CD1c-positive myeloid dendritic cell (primary cell): ENCODE measurements around the gene KATNA1.
A peak's percentile ranks its signal among the peaks of the same experiment; 100 is the strongest.
"Not testable (repeated sequence)": the region's sequence is repeated elsewhere in the genome, so short reads cannot be mapped to it uniquely, and the experiment has no call there.

Experiments used
- DNase-seq: peaks from one replicate; pipeline ENCODE4 v3.0.0-alpha.2; 2016; ENCODE audit errors: extremely low spot score

Gene KATNA1

DNA sequence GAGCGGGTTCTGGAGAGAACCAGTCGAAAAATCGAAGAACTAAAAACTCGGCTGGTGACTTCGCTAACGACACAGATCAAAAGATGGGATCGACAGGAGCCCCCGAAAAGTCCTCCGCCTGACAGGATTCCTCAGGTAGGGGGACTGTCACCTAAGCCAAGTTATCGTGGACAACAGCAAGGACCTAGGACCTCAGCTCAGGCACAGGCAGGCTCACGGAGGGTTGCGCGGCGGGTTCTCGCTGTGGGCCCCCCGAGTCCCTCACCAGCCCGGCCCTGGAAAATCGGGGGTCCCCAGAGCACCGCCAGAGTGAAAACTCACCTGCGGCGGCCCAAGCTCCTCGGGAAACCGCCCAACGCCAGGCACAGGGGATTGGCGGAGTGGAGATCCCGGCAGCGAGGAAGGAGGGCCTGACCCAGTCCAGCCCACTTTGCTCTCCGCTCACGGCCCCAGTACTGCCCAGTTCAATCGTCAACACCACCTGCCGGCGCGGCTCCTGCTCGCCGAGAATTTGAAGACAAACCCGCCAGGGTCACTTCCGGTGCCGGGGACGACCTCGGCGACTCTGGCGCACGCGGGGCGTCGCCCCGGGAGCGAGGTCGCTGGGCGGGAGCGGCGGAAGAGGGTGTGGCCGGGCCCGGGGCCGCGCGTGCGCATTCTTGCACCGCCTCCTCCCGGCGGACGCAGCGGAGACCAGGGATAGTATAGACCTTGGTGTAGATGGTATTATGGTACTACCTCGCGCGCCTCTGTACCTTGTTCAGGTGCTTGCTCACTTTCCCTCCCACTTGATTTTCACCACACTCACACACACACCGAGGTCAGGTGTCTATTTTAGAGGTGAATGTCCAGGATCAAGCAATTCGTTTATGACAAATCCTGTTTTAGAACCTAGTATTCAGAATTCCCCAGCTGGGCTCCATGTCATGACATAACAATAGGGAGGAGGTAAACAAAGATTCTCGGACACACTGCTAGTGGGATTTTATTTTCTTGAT is at the start of gene KATNA1:
TSS of gene KATNA1 (minus strand) at position 567 of the 998 bp plus-strand sequence. CDS start 10,167 bp downstream, outside the sequence.
- DNase-seq: peak; percentile 94

DNA sequence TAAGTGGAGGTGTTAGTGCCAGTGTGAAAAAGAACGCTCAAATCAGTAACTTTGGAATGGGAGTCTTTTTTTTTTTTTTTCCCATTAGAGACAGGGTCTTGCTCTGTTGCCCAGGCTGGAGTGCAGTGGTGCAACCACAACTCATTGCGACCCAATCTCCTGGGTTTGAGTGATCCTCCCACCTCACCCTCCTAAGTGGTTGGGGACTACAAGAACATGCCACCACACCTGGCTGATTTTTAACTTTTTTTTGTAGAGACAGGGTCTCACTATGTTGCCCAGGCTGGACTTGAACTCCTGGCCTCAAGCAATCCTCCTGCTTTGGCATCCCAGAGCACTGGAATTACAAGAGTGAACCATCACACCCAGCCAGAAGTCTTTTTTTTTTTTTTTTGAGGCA is 49.7 kb upstream of the KATNA1 start:
- DNase-seq: no peak

DNA sequence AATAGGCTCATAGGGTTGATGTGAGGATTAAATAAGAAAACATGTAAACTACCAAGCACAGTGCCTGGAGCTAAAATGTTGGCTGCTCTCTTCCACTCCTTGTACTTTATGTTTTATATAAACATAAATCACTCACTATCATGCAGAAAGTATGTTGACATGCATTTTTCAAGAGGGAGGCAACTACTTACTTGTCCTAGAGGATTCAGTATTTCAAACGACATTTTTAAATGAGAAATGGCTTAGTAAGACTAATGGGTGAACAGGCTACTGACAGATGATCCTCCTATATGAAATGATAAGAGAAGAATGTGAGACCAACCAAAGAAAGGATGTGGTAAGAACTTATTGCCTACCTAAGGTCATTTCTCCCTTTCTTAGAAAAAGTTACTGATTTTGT is 48.4 kb upstream of the KATNA1 start:
- no peak for DNase-seq

DNA sequence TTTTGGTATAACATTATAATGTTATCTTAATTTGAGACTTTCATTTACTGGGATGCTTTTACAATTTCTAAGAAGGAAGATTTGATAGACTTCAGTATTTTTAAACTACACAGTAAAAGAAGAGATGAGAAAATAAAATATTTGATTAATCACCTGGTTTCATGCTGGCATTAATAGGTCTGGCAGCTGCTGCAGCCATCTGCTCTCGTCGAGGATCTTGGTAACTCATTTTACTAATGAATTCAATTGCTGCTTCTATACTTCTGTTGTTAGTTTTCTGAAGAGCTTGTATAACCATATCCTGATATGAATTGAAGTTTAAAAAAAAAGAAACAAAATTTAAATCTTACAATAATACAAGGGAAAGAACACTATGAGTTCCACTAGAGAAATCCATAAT is 46.4 kb upstream of the KATNA1 start:
- no peak for DNase-seq

DNA sequence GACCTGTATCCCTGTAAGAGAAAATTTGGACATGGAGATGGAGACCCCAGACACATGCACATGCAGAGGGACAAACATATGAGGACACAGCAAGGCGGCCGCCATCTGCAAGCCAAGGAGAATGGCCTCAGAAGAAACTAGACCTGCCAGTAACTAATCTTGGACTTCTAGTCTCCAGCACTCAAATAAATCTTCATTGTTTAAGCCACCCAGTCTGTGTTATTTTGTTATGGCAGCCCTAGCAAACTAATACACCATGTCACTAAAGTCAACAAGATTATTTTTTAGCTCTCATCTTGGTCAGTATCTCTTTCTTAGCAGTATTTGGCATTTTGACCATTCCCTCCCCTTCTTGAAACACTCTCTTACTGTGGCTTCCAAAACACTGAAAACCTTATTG is 42.7 kb upstream of the KATNA1 start:
- DNase-seq: no peak

DNA sequence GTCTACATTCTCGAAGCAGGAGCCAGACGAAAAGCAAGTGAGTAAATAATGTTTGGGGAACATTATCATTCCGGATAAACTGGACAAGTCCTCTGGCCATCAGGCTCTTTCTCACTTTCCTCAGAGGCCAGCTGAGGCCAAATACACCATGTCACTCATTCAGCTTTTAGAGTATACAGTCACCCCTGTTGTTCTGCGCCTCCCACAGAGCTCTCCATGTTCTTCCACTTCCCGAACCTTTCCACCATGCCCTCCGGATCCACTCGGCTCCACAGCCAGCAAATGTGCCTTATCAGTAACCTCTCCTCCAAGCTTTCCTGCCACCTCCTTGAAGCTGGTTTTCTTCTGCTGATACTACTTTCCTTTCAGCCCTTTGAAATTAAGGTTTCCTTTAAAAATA is 37.7 kb upstream of the KATNA1 start:
- no peak for DNase-seq

DNA sequence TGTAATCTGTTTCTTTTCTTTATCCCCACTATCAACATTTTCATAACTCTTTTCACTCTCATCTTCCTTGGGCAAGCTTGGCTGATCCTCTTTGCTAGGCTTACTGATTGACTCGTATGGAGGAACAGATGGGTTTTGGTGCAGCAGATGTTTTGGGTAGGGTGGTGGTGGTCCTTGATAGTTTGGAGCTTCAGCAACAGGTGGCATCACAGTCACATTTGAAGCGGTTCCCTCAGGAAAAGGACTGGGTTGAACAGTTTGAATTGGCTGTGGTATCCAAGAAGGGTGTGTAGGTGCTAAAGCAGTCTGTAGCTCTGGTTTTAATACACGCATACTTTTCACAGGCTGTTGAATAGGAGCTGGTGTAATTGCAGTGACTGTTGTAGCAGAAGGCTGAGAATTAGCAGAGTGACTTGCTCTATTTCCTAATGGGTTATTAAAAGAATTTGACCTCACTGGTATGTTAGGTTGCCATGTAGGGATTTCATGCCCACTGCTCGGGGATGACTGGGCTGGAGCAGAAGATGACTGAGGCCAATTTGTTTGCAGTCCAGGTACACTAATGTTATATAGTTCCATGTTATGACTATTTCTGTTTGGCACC is 34.8 kb upstream of the KATNA1 start:
- no peak for DNase-seq

DNA sequence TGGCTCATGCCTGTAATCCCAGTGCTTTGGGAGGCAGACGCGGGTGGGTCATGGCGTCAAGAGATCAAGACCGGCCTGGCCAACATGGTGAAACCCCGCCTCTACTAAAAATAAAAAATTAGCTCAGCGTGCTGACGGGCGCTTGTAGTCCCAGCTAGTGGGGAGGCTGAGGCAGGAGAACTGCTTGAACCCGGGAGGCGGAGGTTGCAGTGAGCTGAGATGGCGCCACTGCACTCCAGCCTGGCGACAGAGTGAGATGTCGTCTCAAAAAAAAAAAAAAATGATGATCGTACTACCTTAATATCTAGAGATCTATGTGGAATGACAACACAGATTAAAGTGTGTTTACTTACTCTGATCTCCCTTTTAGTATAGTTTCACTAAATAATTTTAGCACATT is 33.3 kb upstream of the KATNA1 start:
- not testable (repeated sequence) for DNase-seq

DNA sequence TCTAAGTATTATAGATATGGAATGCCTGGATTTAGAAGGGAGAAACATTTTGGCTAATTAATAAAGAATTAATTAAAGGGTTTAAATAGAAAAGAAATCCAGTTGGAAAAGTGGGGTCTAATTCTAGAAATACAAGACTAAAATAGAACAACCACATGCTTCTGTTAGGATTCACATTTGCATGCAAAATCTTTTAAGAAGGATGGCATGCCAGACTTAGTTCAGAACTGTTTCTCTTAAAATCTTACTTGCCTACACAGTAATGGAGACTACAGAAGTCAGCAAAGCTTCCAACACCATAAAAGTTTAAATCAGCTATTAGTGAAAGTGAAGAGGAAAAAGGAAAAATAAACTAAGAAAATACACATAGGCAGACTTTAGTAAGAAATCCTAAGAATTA is 32.7 kb upstream of the KATNA1 start:
- no peak for DNase-seq

DNA sequence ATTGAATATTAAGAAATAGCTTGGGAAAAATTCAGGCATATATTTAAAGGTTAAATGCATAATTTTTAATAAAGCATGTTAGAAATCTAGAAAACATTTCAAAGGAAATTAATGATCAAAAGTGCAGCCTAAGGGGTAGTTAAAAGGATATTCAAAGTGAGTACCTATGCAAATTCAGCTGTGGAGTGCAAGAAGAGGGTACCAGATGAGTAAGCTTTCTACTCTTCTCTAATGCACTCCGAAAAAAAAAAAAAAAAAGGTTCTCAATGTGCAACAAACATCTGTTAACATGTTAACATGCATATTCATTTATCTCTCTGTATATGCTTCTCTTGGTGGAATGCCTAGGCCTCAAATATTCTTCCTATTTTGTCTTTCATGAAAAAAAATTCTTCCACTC is 32.0 kb upstream of the KATNA1 start:
- DNase-seq: no peak

DNA sequence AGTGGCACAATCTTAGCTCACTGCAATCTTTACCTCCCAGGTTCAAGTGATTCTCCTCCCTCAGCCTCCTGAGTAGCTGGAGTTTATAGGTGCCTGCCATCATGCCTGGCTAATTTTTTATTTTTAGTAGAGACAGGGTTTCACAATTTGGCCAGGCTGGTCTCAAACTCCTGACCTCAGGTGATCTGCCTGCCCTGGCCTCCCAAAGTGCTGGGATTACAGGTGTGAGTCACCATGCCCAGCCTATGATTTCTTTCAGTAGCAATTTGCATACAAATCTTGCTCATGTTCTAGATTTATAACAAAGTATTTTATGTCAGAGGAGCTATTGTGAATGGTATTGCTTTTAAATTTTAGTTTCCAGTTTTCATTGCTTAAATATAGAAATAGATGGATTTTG is 23.8 kb upstream of the KATNA1 start:
- not testable (repeated sequence) for DNase-seq

DNA sequence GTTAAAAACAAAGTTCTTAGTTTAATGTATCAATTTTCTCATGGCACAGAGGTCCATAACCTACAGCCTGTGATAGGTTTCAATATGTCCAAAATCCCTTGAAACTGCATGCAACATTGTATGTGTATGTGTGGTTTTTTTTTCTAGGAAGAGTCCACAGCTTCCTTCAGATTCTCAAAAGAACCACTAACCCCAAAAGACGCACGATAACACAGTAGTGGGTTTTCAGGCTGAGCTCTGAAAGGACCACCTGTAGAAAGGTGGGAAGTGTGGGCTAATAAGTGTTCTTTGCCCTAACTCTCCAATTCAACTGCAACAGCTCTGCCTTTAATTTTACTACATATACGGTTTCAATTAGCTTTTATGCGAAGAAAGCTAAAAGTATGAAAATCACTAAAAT is 11.5 kb upstream of the KATNA1 start:
- DNase-seq: no peak

DNA sequence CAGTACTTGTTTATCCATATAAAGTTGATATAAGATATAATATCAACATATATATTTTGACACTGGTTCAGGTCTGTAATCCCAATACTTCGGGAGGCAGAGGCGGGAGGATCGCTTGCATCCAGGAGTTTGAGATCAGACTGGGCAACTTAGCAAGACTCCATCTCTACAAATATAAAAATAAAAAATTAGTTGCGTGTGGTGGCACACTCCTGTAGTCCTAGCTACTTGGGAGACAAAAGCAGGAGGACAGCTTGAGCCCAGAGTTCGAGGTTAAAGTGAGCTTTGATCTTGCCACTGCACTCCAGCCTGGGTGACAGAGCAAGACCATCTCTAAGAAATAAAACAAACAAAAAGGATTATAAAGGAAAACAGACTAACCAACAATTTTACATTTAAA is 8.9 kb upstream of the KATNA1 start:
- no peak for DNase-seq

DNA sequence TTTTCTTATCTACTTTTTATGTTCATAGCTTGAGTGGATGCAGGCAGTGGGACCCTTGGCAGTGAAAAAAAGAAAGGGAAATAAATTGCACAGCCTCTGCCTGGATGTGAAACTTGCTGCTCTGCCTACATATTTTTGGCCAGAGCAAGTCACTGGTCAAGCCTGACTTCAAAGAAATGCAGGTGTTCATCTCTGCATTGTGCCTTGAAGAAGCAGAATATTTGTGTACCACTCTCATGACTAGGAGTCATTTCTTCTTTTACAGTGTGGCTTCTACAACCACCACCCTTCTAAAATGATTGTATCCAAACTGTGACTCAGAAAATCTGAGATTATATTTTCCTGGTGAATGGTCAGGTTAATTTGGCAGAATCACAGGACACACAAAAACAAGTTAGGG is 2.5 kb upstream of the KATNA1 start:
- no peak for DNase-seq

DNA sequence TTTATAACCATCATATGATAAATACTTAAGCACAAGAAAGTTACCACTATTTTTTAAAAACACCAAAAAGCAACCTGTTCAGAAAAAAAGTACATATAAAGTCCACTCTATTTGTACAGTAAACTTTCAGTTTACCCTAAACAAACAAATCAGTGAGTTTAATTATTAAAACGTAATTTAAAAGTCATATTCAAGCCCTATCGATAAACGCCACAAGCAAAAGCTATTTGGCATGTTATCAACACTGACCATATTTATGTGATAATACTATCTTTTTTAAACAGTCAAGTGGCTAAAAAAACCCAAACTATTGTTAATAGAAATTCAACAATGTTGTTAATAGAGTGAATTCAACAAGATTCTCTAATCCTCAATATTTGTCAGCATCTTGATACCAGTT is 1.9 kb downstream of the KATNA1 start:
- no peak for DNase-seq

DNA sequence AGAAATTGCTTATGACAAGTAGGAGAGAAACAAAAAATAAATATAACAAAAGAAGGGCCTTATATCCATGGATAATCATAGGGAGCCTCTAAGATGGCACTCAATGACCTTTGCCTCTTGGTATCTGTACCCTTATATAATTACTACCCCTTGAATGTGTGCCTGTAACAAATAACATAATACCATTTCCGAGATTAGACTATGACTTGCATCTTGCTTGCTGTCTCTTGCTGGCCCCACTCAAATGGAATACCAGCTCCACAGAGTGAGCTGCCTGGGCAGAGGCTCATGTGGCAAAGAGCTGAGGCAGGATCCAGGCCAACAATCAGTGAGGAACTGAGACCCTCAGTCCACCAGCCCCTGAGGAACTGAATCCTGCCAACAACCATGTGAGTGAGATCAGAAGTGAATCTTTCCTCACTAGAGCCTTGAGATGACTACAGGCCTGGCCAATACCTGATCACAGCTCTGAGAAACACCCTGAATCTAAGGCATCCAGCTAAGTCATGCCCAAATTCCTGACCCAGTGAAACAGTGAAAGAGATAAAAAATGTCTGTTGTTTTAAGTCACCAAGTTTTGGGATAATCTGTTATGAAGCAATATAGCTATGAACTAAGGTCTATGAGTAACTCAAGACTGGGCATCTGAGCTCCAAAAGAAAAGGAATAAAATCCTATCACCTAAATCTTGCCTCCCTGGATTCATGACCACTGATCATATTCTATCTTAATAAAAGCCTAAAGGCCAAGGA is 5.5 kb downstream of the KATNA1 start:
- DNase-seq: peak; percentile 34

DNA sequence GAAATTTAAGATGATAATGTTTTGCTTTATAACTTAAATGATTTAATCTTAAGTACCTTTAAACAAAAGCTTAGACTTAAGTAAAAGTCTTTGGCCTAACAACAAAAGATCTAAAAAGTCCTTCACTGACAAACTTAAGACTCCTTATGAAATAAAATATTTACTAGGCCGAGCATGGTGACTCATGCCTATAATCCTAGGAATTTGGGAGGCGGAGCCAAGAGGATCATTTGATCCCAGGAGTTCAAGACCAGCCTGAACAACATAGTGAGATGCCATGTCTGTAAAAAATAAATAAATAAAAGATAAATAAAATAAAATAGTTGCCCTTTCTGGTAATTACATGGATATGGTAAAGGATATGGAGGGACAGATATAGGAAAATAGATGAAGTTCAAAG is 12.4 kb downstream of the KATNA1 start:
- no peak for DNase-seq

DNA sequence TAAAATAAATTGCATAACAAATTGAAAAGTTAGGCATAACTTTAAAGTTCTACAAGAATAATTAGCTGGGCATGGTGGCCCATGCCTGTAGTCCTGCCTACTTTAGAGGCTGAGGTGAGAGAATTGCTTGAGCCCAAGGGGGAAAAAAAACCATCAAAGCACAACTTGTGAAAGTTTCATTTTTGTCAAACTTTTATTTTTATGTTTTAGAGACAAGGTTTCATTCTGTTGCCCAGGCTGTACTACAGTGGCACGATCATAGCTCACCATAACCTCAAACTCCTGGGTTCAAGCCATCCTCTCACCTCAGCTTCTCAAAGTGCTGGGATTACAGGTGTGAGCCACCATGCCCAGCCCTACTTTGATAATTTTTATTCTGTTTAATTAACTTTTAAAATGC is 14.2 kb downstream of the KATNA1 start:
- no peak for DNase-seq

DNA sequence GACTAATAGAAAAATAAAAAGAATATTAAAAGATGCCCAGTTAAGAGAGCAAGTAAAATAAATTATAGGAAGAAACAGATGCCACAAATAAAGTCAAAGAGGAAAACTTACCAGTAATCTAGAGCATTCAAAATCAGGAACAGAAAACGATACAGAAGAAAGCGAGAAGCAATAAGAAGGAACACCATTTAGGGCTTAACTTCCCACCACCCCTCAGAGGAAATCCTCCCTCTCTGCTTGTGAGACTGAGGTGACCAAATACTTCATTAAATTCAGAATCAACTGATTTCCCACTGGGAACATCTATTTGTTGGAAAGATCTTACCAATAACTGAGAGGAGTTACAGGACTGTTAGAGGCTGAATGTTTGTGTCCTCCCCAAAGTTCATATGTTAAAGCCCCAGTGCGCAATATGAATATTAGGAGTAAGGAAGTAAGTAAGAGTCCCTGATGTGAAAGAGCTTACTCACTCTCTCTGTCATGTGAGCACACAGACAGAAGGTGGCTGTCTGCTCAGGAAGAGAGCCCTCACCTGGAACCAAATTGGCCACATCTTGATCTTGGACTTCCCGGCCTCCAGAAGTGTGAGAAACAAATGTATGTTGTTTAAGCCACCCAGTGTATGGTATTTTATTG is 19.5 kb downstream of the KATNA1 start:
- peak; percentile 66 for DNase-seq

DNA sequence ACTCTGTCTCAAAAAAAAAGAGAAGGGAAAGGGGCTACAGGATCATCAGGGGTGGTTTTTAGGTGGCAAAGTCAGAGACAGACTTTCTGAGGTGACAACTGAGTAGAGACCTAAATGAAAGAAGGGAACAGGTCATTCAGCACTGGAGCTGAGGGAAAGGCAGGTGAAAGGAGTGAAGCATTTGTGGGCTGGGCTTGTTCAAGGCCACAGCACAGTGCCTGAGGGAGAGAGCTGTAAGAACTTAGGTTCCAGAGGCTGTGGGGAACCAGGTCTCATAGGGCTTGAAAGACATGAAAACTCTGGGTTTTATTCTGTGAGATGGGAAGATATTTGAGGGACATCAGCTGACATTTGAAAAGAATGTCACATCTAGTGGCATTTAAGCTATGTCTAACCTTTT is 20.8 kb downstream of the KATNA1 start:
- DNase-seq: no peak

DNA sequence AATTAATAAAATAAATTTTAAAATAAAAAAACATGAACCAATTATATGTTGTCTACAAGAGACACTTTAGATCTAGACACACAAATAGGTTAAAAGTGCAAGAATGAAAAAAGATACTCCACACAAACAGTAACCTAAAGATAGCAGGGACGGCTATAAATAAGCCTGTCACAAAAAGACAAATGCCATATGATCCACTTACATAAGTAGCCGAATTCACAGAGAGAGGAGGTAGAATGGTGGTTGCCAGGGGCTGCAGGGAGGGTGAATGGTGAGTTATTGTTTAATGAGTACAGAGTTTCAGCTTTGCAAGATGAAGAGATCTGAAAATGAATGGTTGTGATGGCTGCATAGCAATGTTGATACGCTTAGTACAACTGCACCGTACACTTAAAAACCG is 32.7 kb downstream of the KATNA1 start:
- no peak for DNase-seq

DNA sequence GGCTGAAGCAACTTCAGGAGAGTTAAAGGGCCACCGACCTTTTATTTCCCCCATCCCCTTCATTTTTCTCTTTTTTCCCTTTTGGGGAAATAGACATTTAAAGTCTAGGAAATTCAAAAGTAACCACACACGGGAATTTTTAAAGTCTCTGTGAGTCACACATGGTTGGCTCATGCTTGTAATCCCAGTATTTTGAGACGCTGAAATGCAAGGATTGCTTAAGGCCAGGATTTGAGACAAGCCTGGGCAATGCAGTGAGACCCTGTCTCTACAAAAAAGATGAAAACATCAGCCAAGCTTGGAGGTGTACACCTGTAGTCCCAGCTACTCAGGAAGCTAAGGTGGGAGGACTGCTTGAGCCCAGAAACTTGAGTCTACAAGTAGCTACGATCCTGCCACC is 34.2 kb downstream of the KATNA1 start:
- no peak for DNase-seq
